ENCODE measurements around the gene HSPA5.
"Not testable (repeated sequence)": the region's sequence is repeated elsewhere in the genome, so short reads cannot be mapped to it uniquely, and the experiment has no call there.

HSPA5 gene

GRCh38 chr9:125241863-125242739, 958 bp upstream of the HSPA5 start:
- no peak for TF ChIP-seq CTCF (IDR thresholded peaks at IDR 0.05; ENCODE audit: low read depth, low read length)
- no peak for DNase-seq (ENCODE audit: low read depth, low spot score)
- peak overlapping the region; percentile 61 for H3K4me3 ChIP-seq (ENCODE audit: low read depth, low read length)
- in situ Hi-C loops (cut with HindIII; ENCODE audit: low sequenced_read_pairs) = no loop called here

- H3K4me3 ChIP-seq (ENCODE audit: low read depth, low read length) = peak overlapping the region; percentile 68
- in situ Hi-C loops (cut with HindIII; ENCODE audit: low sequenced_read_pairs) = no loop called here
- peak; percentile 29 for DNase-seq (ENCODE audit: low read depth, low spot score)
- no peak for TF ChIP-seq CTCF (IDR thresholded peaks at IDR 0.05; ENCODE audit: low read depth, low read length)
Measured at GRCh38 chr9:125240649-125240999, 519 bp downstream of the HSPA5 start.

- peak overlapping the region; percentile 68 for H3K4me3 ChIP-seq (ENCODE audit: low read depth, low read length)
Measured at GRCh38 chr9:125239631-125240597, 1.2 kb downstream of the HSPA5 start.

GRCh38 chr9:125238915-125239446, 2.2 kb downstream of the HSPA5 start:
- H3K4me3 ChIP-seq (ENCODE audit: low read depth, low read length) = peak overlapping the region; percentile 68
- DNase-seq (ENCODE audit: low read depth, low spot score) = no peak
- TF ChIP-seq CTCF (IDR thresholded peaks at IDR 0.05; ENCODE audit: low read depth, low read length) = no peak
- in situ Hi-C loops (cut with HindIII; ENCODE audit: low sequenced_read_pairs) = no loop called here

More at GRCh38 chr9:125239631-125240597, 1.2 kb downstream of the HSPA5 start:
- in situ Hi-C loops (cut with HindIII; ENCODE audit: low sequenced_read_pairs) = no loop called here
- DNase-seq (ENCODE audit: low read depth, low spot score) = no peak
- no peak for TF ChIP-seq CTCF (IDR thresholded peaks at IDR 0.05; ENCODE audit: low read depth, low read length)

- peak overlapping the region; percentile 68 for H3K4me3 ChIP-seq (ENCODE audit: low read depth, low read length)
- no peak for TF ChIP-seq CTCF (IDR thresholded peaks at IDR 0.05; ENCODE audit: low read depth, low read length)
- in situ Hi-C loops (cut with HindIII; ENCODE audit: low sequenced_read_pairs) = no loop called here
- no peak for DNase-seq (ENCODE audit: low read depth, low spot score)
Measured at GRCh38 chr9:125238127-125238914, 2.8 kb downstream of the HSPA5 start.

GRCh38 chr9:125236520-125237159, 4.5 kb downstream of the HSPA5 start:
- DNase-seq (ENCODE audit: low read depth, low spot score); in situ Hi-C loops (cut with HindIII; ENCODE audit: low sequenced_read_pairs): not testable (repeated sequence)
- H3K4me3 ChIP-seq (ENCODE audit: low read depth, low read length) = peak overlapping the region; percentile 14

All from astrocyte of the spinal cord (primary cell).